ENCODE results near the gene UBE2J2.

The UBE2J2 gene

GRCh38 chr1:1239227-1239613 lies 34.4 kb downstream of the UBE2J2 start:
- DNase-seq = no peak

GRCh38 chr1:1238702-1239178 lies 34.9 kb downstream of the UBE2J2 start:
- no peak for DNase-seq

DNA sequence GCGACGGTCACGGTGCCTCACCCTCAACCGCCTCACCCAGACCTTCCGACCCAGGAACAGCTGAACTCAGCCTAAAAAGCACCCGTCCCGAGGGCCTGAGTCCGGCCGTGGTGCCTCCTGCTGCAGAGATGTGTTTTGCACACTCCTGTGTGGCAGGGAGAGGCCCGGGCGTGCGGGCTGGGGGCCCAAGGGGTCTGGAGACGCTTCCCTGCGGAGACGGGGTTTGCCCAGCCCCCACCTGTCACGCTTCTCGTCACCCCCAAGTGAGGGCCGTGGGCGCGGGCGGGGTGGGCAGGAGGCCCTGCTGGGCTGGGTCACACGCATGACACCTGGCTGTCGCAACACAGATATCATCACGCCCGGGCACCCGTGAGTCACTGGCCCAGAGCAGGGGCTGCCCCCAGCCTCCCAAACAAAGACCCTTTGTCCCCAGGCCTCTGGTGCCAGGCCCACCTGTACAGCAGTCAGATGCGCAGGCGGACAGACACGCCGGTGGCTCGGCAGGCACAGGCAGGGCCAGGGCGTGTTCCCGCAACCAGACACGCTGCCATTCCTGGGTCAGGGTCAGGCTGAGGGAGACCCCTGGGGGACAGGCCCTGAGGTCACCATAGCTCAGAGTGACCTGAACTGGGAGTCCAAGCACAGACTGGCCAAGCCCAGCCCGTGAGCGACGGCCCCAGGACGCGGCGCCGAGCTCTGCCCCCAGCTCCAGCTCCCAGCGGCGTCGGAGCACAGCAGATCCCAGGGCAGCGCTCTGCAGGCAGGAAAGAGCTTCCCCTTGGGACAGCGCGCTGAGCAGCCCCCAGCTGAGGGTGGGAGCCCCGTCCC lies 35.6 kb downstream of the UBE2J2 start:
- DNase-seq = no peak

DNA sequence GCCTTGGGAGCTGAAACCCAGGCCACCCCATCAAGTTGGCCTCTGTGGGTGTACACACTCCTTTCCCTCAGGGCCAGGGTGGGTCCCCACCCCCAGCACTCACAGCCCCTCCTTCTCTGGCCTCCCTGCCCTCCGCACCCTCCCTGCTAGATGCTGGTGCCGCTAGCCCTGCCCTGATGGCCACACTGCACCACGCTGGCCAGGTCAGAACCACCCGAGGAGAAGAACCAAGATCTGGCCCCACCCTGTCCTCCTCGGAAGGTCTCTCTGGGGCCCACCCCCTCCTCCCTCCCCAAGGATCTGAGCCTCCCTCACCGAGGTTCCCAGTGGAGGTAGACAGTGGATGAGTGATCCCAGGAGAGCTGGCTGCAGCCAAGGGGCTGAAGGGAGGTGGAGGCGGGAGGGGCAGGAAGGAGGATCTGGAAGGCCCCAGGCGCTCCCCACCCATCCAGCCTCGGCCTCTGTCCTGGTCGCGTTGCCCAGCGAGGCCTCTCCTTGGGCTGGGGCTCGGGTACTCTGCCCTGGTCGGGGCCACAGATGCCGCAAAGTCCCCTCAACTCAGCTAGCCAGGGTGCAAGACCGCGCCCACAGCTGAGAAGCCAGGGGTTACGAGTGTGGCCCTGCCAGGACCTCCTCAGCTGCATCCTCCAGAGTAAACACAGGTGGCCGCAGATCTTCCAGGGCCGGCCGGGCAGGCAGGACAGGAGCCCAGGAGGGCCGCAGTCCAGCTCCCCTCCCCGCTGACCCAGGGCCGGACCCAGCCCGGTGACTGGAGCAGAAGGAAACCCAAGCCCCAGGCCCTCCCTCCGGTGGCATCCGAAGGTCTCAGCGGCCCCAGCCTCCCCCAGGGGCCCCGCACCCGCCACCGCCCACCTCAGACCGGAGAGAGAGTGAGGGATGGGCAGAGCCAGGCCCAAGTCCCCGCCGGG lies 36.4 kb downstream of the UBE2J2 start:
- no peak for DNase-seq

DNA sequence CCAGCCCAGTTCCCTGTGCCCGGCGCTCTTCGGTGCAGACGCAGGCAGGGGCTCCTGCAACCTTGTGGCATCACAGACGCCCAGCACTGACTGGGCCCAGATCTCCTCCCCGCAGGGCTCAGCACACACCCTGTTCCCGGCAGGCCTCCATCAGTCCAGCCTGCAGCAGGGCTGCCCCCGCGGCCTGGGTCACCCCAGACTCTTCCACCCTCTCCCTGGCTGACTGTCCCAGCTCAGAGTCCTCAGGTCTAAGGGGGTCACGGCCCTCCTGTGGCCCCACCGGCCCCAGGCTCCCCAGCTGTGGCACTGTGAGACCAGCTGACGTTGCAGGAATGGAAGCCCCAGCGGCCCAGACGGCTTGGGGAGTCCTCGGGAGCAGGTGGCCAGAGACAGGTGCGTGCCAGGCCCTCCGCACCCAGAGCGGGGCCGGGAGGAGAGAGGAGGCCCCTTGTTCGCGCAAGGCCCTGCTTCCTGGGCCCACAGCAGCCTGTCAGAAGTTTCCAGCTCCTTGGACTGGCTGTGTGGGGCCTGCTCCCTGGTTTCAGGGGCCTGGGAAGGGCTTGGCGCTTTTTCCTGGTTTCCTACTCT lies 37.4 kb downstream of the UBE2J2 start:
- no peak for DNase-seq

DNA sequence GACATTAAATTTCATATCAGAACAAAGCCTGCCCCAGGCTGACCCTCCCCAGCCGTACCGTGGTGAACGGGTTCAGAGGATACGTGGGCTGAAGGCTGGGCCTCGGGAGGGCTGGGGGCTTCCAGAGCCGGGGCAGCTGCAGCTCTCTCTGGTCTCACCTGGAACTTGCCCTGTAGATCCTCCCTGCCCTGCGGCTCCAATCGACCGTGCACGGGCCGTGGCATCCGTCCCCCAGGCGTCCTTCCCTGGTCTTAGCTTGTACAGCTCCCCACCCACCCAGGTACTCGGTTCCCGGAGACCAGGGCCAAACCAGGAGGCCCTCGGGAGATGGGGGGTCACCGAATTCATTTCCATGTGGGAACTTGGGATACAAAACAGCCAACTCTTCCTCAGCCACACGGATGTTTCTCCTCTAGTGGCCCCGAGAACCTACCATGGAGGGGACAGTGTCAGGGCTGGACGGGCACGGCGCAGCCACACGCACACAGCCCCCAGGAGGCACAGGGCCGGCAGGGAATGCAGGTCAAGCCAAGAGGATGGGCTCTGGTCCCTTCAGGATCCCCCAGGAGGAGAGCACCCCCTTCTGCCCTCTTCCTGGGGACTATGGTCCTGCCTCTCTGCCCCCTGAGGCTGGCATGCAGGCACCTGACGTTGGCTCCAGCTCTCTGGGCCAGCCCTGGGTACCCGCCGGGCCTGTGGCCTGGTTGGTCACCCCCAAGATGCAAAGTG lies 38.5 kb downstream of the UBE2J2 start:
- DNase-seq = no peak

DNA sequence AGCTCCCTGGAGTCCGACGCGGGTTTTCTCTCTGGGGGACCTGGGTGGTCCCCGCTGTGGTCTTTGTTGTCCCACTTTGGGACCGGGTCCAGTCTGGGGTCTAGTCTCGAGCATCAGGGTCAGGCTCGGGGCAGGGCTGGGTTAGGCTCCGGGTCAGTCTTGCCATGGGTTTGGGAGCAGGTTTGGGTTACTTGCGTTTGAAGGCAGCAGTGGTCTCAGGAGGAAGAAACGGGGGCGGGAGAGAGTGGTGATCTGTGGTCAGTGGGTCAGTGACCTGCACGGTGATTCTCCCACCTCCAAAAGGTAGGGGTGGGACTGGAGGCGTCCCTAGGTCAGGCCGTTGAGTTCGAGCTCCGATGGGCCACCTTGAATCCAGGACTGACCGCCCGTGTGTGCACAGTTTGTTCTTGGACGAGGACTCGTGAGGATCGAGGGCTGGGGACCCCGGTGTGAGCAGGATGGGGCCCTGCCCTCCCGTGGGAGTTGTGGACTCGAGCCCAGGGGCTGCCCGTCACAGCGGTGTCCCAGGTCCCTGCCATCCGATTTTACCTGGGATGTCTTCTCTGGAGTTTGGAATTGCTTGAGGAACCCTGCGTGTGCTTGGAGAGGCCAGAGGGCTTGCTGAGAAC lies 39.4 kb downstream of the UBE2J2 start:
- no peak for DNase-seq

DNA sequence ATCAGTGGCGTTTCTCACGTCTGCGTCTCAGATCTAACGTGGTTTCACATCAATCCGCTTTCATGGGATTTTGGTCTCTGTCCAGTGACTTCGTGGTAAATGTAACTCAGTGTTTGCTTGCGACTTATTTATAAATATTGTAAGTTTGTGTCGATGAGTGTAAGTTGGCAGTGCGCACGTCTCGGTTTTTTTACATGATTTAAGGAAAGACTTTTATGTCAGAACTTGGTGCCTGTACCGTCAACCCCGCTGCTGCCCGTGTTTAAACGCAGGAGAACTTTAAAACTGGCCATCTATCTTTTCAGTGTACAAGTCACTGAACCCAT lies 40.1 kb downstream of the UBE2J2 start:
- no peak for DNase-seq

DNA sequence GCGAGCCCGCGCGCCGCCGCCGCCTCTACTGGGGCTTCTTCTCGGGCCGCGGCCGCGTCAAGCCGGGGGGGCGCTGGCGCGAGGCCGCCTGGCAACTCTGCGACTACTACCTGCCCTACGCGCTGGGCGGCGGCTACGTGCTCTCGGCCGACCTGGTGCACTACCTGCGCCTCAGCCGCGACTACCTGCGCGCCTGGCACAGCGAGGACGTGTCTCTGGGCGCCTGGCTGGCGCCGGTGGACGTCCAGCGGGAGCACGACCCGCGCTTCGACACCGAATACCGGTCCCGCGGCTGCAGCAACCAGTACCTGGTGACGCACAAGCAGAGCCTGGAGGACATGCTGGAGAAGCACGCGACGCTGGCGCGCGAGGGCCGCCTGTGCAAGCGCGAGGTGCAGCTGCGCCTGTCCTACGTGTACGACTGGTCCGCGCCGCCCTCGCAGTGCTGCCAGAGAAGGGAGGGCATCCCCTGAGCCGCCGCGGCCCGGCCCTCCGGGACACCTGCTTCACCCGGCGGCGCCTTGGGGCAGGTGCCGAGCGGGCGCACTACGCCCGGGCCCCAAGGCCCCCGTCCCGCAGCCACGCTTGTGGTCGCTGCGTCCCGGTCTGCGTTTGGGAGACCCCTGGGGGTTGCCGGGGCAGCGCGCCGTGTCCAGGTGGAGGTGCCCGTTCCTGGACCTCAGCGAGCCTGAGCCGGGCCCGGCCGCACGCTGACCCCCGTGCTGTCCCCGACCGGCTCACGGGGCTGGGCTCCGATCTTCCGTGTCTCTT lies 40.7 kb downstream of the UBE2J2 start:
- no peak for DNase-seq

GRCh38 chr1:1232208-1232795 lies 41.4 kb downstream of the UBE2J2 start, which contains the start of gene B3GALT6:
TSS of gene B3GALT6 (plus strand) at chr1:1232237. CDS start at chr1:1232279, 42 bp downstream.
- DNase-seq = peak in 1 of 2 donors; percentile 36

- DNase-seq = peak; percentile 94 to 96
These were observed 42.0 kb downstream of the UBE2J2 start, which contains the start of gene SDF4 for GRCh38 chr1:1231400-1232207. TSS of gene SDF4 (minus strand) at chr1:1232001. CDS start at chr1:1228772, 3,229 bp downstream.

DNA sequence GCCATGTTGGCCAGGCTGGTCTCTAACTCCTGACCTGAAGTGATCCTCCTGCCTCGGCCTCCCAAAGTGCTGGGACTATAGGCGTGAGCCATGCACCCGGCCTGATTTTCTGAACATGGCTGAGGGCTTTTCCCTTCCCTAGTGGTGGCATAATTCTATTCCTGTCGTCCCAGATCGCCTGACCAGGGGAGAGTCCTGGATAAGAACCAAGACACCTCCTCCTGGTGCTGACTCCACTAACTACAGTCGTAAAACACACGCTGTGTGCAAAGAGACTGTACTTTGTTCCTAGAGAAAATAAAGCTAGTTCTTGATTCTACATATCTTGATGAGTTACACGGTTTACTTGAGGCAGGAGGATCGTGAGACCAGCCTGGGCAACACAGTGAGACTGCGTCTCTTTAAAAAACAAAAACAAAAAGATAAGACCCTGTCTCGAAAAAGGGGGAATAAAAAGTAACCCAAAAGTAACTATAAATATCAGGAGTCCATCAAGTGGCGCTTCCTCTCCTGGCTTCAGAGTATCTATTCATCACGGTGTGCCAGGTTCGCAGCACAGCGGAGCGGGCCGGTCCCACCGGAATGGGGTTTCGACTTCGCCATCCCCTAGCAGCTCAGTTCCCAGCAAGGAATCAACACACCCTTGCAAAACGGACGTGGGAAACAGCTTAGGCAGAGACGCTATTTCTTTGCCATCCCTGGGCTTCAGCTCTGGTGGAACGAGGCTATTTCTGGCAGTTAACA lies 42.8 kb downstream of the UBE2J2 start:
- peak; percentile 38 to 75 for DNase-seq

GRCh38 chr1:1229770-1230169 lies 43.9 kb downstream of the UBE2J2 start:
- DNase-seq = no peak

- no peak for DNase-seq
These were observed 44.9 kb downstream of the UBE2J2 start for GRCh38 chr1:1228596-1229321.

GRCh38 chr1:1228187-1228586 lies 45.5 kb downstream of the UBE2J2 start:
- DNase-seq = no peak

DNA sequence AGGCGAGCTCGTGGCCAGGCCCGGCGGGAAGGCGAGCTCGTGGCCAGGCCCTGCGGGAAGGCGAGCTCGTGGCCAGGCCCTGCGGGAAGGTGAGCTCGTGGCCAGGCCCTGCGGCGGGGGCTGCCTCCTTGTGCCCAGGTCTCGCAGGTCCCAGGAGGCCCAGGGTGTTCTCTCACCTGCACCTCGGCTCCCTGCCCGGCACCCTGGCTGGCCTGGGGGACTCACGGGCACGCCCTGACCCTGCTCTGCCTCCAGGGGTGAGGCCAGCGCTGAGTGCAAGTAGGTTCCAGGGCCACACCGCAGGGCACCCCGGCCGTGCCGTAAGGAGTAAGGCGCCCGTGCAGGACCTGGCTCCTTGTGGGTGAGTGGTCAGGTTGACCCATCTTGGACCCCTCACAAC lies 46.3 kb downstream of the UBE2J2 start:
- DNase-seq = no peak

- no peak for DNase-seq
These were observed 46.9 kb downstream of the UBE2J2 start for GRCh38 chr1:1226566-1227362.

DNA sequence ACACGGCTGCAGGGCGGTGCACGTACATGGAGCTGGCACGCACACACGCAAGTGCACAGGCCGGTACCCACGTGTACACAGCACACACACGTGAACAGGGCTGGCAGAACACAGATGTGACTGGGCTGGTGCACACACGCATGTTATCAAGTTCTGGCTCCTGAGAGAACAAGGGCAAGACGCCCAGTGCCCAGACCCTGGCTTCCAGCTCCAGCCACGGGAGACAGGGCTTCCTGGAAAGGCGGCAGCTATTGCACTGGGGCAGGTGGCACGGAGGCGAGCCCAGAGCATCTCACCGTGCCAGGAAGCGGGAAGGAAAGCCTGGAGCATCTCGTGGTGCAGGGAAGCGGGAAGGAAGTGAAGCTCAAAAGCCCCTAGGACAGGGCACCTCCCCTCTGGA lies 47.7 kb downstream of the UBE2J2 start:
- DNase-seq = no peak

Measured in inflammatory macrophage treated with lipopolysaccharide for 1 hour (primary cell).